GM12891 (cell line): Measurements from ENCODE around the gene STAT1. TPM values are rescaled to one million over a fixed set of nuclear protein-coding genes. Genes with fewer than 3 reads are reported as not detected.

Experiments used
- DNase-seq: peaks from one replicate; pipeline ENCODE4 v3.0.0; 2011; ENCODE audit warnings: low spot score; ENCODE audit not compliant: insufficient read length
- FAIRE-seq: peaks from 2 replicates; lab custom pipeline; 2011; peaks lifted over from hg19 to GRCh38; lab: Jason Lieb, UNC
- PAX5 ChIP-seq: IDR thresholded peaks from 2 replicates; pipeline ENCODE4 v1.6.1; 2011; ENCODE audit warnings: low read length, moderate library complexity, mild to moderate bottlenecking; ENCODE audit not compliant: insufficient read depth, severe bottlenecking
- POLR2A ChIP-seq: IDR thresholded peaks from 2 replicates; pipeline ENCODE4 v1.6.1; 2011; ENCODE audit warnings: low read depth, low read length, control low read depth
- POLR2AphosphoS5 ChIP-seq: IDR thresholded peaks from 2 replicates; pipeline ENCODE4 v1.6.1; 2011; ENCODE audit warnings: low read depth, low read length, control low read depth
- POU2F2 ChIP-seq: IDR thresholded peaks from 2 replicates; pipeline ENCODE4 v1.6.1; 2011; ENCODE audit warnings: low read depth, mild to moderate bottlenecking, control low read depth, low read length, moderate library complexity
- SPI1 ChIP-seq: IDR thresholded peaks from 2 replicates; pipeline ENCODE4 v1.6.1; 2011; ENCODE audit warnings: low read depth, low read length, control low read depth
- TAF1 ChIP-seq: IDR thresholded peaks from 2 replicates; pipeline ENCODE4 v1.6.1; 2011; ENCODE audit warnings: low read depth, low read length, control low read depth
- polyA plus RNA-seq: library from polyadenylated mRNA; unstranded; fragments of >200 nt; gene quantifications from one replicate; pipeline ENCODE4 v1.2.1, GENCODE V29; 2012; ENCODE audit warnings: low read depth, missing spikeins, inconsistent platforms; ENCODE audit not compliant: missing spikeins

Gene STAT1
- polyA plus RNA-seq: 320 TPM

DNA sequence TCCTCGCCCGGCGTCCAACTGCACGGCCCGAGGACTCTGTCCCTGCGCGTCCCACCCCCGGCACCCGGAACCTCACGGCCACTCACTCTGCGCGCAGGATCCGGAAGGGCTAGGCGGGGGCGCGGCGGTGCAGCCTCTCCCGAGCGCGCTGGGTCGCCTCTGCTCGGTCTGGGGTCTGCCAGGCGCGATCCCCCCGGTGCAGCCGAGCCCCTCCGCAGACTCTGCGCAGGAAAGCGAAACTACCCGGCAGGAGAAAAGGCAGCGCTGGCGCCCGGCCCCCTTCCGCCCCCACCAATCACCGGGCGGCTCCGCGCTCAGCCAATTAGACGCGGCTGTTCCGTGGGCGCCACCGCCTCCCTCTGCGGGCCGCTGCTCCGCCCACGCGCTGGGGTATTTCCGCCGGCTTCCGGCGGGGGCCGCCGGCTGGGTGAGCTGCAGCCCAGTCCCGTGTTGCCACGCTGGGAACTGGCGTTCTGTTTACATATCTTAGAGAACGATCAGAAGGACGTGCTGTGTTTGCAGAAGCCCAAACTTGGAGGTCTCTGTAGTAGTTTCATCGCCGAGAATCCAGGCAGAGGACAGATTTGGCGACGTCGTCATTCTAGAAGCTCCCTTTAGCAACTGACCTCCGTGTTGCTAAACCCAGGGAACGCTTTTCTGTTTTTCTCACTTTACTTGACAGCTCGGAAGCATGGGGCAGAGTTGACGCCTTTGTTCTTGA, at the start of gene STAT1:
Gene STAT1, minus strand, starts transcription at position 240 of the 721 bp plus-strand sequence. CDS start 4,168 bp downstream, outside the sequence.
- no peak for TF ChIP-seq SPI1
- peak; percentile 97 for TF ChIP-seq POLR2AphosphoS5
- TF ChIP-seq POLR2A: peak; percentile 98
- peak; percentile 98 for TF ChIP-seq TAF1
- peak; percentile 94 for TF ChIP-seq POU2F2
- peak; percentile 82 for TF ChIP-seq PAX5
- DNase-seq: peak; percentile 85
- FAIRE-seq: peak; percentile 97

DNA sequence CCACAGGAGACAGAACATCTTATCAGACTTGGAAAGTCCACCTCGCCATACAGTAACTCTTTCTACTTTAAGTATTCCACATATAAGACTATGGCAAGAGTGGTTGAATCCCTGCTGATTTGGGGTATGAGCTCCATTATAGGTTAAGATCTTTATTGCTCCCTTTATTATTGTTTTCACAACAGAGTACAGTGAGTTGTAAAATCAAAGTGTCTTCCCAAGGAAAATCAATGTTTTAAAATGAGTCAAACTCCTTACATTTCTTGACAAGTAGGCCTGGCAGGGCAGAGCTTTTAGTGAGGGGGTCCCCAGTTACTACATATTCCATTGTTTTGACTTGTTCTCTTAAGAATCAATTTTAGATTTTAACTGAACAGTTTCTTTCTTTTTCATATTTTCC, 49.6 kb upstream of the STAT1 start:
- TF ChIP-seq TAF1: no peak
- no peak for TF ChIP-seq POLR2A
- no peak for TF ChIP-seq PAX5
- no peak for TF ChIP-seq POU2F2
- no peak for TF ChIP-seq POLR2AphosphoS5
- TF ChIP-seq SPI1: no peak
- FAIRE-seq (no peak), DNase-seq (no peak)

DNA sequence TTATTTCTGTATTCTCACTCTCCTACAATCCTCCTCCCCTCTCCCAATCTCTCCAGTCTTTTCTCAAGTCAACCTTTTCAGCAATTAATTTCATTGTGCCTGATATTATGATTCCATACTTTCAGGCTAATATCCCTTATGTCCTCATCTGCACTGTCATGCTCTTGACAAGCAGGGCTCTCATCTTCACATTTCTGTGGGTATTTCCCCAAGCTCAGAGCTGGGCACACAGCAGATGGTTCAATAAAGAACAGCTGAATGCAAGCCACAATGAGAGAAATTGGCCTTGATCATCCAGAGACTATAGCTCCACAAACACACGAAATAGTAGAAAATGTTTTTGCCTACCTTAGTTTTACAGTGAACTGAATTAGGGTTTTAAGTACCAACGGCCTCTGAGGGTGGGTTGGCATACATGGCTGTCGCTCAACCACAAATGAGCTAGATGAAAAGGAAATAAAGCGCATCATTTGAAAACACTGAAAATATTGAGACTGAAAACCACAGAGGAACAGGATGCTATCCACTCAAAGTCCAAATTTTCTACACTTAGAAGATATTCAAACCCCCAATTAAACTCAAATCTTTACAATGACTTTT, 47.5 kb upstream of the STAT1 start:
- DNase-seq (no peak), FAIRE-seq (no peak)
- TF ChIP-seq POLR2A: no peak
- TF ChIP-seq POU2F2: no peak
- no peak for TF ChIP-seq POLR2AphosphoS5
- no peak for TF ChIP-seq PAX5
- TF ChIP-seq TAF1: no peak

DNA sequence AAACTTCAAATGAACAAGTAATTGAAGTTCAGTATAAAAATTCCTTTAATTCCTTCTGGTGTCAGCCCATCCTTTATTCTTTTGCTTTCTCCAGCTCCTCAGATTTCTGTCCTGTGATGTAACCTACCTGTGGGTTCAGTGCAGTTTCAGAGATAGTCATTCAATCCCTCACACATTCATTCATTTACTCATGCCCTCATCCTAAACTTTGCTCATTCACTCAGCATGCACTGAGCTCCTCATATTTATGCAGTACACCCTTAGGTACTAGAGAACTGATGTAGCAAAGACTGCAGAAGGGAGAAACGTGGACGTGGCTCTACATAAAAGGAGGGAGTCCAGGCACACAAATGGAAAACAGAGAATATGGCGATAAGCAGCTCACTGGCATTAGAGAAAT, 45.3 kb upstream of the STAT1 start:
- TF ChIP-seq PAX5 (no peak), TAF1 (no peak), POLR2AphosphoS5 (no peak), POLR2A (no peak), SPI1 (no peak), POU2F2 (no peak)
- FAIRE-seq: no peak
- no peak for DNase-seq

- peak; percentile 60 for TF ChIP-seq SPI1
- TF ChIP-seq POLR2A: no peak
- DNase-seq (no peak), FAIRE-seq (no peak)
Observed at GRCh38 chr2:191056228-191056627, 42.3 kb upstream of the STAT1 start.

DNA sequence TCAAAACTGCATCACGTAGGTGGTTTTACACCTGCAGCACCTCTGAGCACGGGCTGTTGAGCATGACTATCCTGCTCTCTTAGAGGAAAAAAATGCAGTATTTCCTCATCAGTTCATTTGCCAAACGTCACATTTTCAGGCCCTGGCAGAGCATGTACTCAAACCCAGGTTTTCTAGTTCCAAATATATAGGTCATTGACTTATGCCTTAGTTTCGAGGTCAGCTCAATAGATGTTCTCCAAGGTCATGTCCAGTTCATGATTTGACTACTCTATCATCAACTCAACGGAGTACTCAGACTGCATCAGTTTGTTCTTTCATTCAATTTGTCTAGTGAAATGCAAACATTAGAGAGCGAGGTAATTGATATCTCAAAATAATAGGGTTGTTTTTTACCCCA, 39.3 kb upstream of the STAT1 start:
- FAIRE-seq (no peak), DNase-seq (no peak)
- TF ChIP-seq SPI1 (no peak), POLR2AphosphoS5 (no peak), PAX5 (no peak), POLR2A (no peak), TAF1 (no peak), POU2F2 (no peak)

DNA sequence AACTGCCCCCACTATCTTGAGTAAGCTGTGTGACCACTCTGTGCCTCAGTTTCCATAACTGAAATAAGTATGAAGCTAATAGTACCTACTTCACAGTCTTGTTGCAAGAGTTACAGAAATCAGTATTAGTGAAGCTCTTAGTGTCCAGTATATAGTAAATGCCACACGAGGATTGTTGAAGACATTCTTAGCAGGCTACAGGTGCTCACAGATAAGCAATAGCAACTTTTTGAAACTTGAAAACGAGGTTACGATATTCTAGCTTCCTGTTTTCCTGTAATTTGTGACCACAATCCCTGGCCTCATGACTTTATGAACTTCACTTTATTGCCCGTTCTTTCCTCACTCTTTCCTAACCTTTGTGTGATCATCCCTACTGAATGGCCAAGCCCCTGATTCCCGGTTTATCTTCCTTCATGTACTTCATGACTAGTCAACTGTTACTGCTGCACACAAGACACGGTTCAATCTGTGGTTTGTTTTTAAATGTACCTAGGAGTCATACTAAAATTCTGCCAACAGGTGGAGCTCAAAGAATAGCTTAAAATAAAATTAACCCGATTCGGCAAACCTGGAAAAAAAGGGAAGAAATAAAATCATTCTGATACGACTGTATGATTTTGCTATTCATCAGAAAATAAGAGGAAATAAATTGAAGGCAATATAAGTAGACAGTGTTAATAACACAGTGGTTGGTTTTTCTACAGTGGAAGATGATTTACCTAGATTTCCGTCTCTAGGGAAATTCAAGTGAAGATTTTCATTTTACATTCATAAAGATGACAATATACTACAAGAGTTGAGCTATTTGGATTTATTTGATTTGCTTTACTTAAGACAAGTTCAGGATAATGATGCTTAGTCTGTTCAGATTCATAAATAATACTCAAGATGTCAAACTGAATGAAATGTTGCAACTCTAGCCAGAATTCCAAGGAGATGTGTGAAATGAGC, 38.1 kb upstream of the STAT1 start:
- TF ChIP-seq PAX5 (no peak), TAF1 (no peak), POLR2AphosphoS5 (no peak), POU2F2 (no peak), SPI1 (no peak), POLR2A (no peak)
- peak; percentile 33 for FAIRE-seq
- no peak for DNase-seq

DNA sequence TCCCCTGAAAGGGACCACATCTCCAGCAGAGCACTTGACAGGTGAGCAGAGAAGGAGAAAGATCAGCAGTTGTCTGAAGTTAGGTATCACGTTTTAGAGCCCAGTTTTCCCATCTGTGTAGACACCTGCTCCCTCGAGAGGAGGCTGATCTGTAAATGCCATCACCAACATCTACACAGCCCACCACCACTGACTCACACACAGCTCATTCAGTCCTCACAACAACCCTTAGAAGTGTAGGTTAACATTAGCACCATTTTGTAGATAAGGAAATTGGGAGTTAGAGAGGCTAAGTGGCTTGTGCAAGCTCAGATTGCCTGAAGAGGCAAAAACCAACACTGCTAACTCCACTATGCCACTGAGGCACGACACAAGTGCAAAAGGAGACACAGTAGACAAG, 37.2 kb upstream of the STAT1 start:
- FAIRE-seq (no peak), DNase-seq (no peak)
- TF ChIP-seq POLR2AphosphoS5: no peak
- TF ChIP-seq TAF1: no peak

DNA sequence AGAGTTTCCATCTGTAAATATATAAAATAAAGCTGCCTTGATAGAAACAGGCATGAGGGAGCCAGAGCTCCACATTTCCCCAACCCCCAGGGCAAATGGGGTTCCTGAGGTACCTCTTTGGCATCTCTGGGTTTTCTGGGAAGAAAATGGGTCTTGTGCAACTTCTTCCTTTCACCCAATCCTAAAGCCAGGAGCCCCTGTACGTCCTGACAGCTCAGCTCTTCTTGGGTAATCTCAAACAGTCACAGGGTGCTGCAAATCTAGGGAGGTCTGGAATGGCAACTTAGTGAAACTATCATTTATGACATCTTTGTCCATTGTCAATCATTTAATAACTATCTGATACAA, 36.6 kb upstream of the STAT1 start:
- DNase-seq (no peak), FAIRE-seq (no peak)
- no peak for TF ChIP-seq SPI1
- no peak for TF ChIP-seq TAF1
- TF ChIP-seq POU2F2: no peak
- TF ChIP-seq PAX5: no peak
- TF ChIP-seq POLR2A: no peak
- no peak for TF ChIP-seq POLR2AphosphoS5
